GM21390 (cell line): ENCODE measurements around the gene CERS4.
"Not testable (repeated sequence)": the region's sequence is repeated elsewhere in the genome, so short reads cannot be mapped to it uniquely, and the experiment has no call there.

Source experiments
- ATAC-seq: cut with Tn5 transposase; IDR thresholded peaks from one replicate; pipeline ENCODE4 v1.9.1; 2021; ENCODE audit not compliant: unreplicated experiment

The CERS4 gene

GRCh38 chr19:8241646-8242045, 32.5 kb downstream of the CERS4 start:
- no peak for ATAC-seq

DNA sequence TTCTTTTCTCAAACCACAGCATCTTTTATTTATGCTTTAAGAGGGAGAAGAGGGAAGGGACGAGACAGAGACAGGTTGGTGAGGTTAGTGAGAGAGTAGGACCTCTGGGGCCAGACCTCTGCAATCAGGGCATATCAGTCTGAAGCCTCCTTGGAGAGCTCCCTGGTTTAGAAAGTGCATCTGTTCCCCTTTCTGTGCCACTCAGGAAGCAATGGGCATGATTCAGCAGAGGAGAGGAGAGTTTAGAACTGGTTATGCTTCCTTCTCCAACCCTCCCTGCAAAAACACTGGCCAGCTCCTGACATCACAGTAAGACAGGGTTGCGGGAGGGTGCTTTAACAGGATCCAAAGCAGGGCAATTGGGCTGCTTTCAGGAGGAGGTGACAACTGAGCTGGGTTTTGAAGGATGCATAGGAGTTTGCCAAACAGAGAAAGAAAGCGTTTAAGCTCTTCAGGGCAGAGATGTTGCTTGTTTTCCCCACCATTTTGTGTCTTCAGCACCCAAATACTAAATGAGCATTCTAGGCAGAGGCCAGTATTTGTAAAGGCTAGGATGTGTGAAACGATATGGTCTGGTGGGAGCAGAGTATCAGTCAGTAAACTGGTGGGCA, 33.1 kb downstream of the CERS4 start:
- ATAC-seq: no peak

DNA sequence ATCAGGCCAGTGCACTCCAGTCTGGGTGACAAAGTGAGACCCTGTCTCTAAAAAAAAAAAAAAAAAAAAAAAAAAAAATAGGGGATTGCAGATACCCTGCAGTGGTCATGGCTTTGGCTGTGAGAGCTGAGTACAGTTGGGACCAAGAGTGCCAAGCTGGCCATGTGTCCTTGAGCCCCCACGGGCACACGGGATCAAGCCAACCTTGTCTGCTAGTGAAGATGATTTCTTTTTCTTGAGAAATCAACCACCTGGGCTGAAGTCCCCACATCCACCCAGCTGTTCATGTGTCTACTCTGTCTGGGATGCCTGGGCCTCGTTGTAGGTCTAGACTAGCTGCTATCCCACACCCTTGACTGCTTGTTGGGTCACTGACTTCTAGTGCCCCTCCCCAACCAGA, 34.0 kb downstream of the CERS4 start:
- no peak for ATAC-seq

DNA sequence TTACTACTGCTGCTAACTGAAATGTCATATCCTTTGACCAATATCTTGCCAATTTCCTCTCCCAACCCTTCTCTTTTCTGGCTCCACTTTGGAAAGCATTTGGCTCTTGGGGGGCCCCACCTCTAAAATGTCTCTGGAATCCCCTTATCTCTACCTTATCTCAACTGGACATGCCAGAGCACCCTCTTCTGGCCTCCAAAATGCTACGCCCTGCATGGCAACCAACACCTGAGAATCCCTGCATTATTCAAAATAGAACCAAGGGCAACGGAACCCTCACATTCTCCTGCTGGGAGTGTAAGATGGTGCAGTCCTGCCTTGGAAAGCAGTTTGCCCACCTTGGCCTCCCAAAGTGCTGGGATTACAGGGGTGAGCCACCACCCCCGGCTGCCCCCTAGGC, 35.3 kb downstream of the CERS4 start:
- ATAC-seq: no peak

GRCh38 chr19:8245869-8246835, 37.0 kb downstream of the CERS4 start:
- no peak for ATAC-seq

GRCh38 chr19:8247129-8247890, 38.1 kb downstream of the CERS4 start:
- ATAC-seq: not testable (repeated sequence)

- ATAC-seq: no peak
These were observed 39.5 kb downstream of the CERS4 start for GRCh38 chr19:8248348-8249328.

GRCh38 chr19:8250596-8250995, 41.4 kb downstream of the CERS4 start:
- no peak for ATAC-seq

- no peak for ATAC-seq
These were observed 41.9 kb downstream of the CERS4 start for GRCh38 chr19:8251025-8251472.

GRCh38 chr19:8252922-8253589, 43.9 kb downstream of the CERS4 start:
- no peak for ATAC-seq

GRCh38 chr19:8253678-8254077, 44.5 kb downstream of the CERS4 start:
- ATAC-seq: no peak

DNA sequence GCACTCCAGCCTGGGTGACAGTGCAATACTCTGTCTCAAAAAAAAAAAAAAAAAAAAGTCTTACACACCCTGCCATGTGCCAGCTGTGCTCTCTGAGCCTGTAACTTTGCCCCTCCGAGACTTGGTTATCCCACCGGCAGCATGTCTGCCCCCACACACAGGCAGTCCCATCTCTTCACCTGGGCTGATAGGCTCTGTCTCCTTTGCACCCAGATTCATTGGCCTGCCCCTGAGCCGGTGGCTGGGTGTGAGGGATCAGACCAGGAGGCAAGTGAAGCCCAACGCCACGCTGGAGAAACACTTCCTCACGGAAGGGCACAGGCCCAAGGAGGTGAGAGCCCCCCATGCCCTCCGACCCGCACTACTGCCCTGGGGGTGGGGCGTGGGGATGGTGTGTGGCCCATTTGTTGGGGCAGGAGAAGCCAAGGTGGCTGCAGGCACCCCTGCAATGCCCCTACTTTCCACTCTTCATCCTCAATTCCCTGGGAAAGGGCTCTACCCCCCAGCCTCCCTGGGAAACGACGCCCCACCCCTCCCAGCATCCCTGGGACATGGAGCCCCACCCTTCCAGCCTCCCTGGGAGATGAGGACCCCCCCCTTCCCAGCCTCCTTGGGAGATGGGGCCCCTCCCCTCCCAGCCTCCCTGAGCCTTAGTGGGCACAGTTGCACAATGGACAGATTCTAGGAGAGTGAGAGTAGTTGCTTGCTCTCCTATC, 45.3 kb downstream of the CERS4 start:
- no peak for ATAC-seq

DNA sequence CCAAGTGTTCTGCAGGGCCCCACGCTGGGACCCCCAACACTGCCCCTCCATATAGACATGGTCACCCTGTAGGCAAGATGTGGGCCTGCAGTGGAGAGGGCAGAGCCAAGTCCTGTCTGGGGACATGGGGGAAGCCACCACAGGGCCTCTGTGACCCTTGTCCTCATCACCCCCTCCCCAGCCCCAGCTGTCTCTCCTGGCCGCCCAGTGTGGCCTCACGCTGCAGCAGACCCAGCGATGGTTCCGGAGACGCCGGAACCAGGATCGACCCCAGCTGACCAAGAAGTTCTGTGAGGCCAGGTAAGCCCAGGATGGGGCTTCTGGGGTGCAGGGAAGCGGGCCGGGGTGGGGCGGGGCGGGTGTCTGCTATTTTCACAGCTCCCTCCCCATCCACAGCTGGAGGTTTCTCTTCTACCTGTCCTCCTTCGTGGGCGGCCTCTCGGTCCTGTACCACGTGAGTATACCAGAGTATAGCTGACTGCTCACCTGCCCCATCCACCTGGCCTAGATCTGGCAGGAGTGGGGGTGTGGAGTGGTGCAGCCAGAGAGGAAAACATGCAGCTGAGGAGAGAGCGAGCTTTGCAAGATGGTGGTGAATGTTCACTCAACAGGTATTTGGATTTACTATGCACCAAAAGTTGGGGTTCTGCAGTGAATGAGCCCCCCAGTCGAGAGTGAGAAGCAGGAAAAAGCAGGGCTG, 46.4 kb downstream of the CERS4 start:
- no peak for ATAC-seq

GRCh38 chr19:8256276-8257051, 47.3 kb downstream of the CERS4 start:
- no peak for ATAC-seq

GRCh38 chr19:8257052-8257443, 47.9 kb downstream of the CERS4 start:
- ATAC-seq: no peak

GRCh38 chr19:8259142-8259921, 50.2 kb downstream of the CERS4 start:
- no peak for ATAC-seq

GRCh38 chr19:8259922-8260247, 50.7 kb downstream of the CERS4 start:
- ATAC-seq: no peak
